Activated naive CD4-positive, alpha-beta T cell treated with anti-CD3 and anti-CD28 coated beads, Interleukin-2, amount 10 ng/mL, durations not matched to agents 5 hours and 36 hours (primary cell): ENCODE measurements around the gene NUP50. TPM values are rescaled to one million over a fixed set of nuclear protein-coding genes. Genes with fewer than 3 reads are reported as not detected.

Source experiments
- microRNA-seq: library from miRNA; unstranded; fragments of <30 nt; microRNA quantifications from one replicate; pipeline ENCODE4 v1.2.0, GENCODE V29; 2022; ENCODE audit warnings: borderline microRNAs expressed, borderline replicate concordance
- total RNA-seq, 2 experiments: library from RNA; stranded (reverse); gene quantifications; one replicate each; pipeline ENCODE4 v1.2.3, GENCODE V29; 2021

Gene NUP50, protein sequence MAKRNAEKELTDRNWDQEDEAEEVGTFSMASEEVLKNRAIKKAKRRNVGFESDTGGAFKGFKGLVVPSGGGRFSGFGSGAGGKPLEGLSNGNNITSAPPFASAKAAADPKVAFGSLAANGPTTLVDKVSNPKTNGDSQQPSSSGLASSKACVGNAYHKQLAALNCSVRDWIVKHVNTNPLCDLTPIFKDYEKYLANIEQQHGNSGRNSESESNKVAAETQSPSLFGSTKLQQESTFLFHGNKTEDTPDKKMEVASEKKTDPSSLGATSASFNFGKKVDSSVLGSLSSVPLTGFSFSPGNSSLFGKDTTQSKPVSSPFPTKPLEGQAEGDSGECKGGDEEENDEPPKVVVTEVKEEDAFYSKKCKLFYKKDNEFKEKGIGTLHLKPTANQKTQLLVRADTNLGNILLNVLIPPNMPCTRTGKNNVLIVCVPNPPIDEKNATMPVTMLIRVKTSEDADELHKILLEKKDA
- total RNA-seq, result 100 to 1,000 TPM; 157 to 161 TPM

DNA sequence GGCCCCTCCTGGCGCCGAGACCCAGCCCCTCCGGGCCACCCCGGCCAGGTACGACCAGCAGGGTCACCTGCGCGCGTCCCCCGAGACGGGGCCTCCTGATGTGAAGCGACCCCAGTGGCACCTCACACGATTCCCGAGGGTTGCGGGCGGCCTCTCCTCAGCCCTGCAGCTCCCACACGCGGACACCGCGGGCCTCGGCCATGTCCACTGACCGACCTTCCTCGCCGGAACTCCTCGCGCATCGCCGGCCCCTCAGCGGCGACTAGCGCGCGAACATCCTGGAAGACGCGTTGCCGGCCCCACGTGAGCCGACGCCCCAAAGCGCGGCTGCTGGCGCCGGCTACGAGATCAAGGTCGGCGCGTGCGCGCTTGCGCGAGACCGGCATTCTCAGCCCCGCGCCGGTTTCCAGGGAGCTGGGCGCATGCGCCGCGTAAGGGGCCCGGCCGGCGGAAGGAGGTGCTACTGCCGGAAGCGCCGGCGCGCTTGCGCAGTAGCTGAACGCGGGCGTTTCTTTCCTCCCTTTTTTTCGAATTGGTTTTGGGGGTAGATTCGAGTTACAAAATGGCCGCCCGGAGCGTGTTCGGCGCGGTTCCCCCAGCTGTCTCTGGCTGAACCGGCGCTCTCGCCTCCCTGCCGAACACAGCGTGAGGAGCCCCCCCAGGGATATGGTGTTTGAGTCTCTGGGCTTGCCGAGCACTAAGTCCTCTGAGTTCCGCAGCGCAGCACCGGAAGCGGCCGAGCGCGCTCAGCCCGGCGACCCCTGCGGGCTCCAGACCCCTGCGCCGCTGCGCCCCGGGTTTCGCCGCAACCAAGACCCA, at the start of gene NUP50:
TSS of gene NUP50 (plus strand) at position 475 of the 819 bp plus-strand sequence. CDS start 4,253 bp downstream, outside the sequence.

Small RNA genes lying within 50 kb of the gene (microRNA-seq; reads per million reads assigned to microRNA genes)
- gene MIR1249, result not detected

Other genes starting within 250 kb of the NUP50 start
- not detected for gene PHF21B, start 153.9 kb upstream of the NUP50 start, total RNA-seq
- 10 to 100 TPM; 24.0 to 26.1 TPM for gene KIAA0930, start 77.0 kb downstream of the NUP50 start, total RNA-seq
- not detected for gene UPK3A, start 121.0 kb downstream of the NUP50 start, total RNA-seq
- 10 to 100 TPM; 65.9 to 66.3 TPM for gene FAM118A, start 146.0 kb downstream of the NUP50 start, total RNA-seq
- gene SMC1B, start 249.7 kb downstream of the NUP50 start, total RNA-seq, result under 1 TPM; 0.53 to 0.60 TPM
- gene RIBC2, start 249.8 kb downstream of the NUP50 start, total RNA-seq, result 1 to 10 TPM; 7.8 to 8.2 TPM